Pulmonary artery endothelial cell (primary cell): Measurements from ENCODE around the gene SNU13. TPM values are rescaled to one million over a fixed set of nuclear protein-coding genes. Genes with fewer than 3 reads are reported as not detected.
"Not testable (repeated sequence)": the region's sequence is repeated elsewhere in the genome, so short reads cannot be mapped to it uniquely, and the experiment has no call there.

ENCODE experiments used
- DNase-seq: peaks from one replicate; pipeline ENCODE4 v3.0.0-alpha.2; 2011; ENCODE audit warnings: low read depth, low spot score
- total RNA-seq: library from RNA; depleted of rRNA; stranded (reverse); fragments of >200 nt; gene quantifications from 2 replicates; pipeline ENCODE4 v1.2.3, GENCODE V29; 2014

Gene SNU13
- total RNA-seq, 1 donor from 2014 or later = 113 TPM

GRCh38 chr22:41682033-41682807 lies 6.4 kb downstream of the SNU13 start:
- peak; percentile 53 for DNase-seq

DNA sequence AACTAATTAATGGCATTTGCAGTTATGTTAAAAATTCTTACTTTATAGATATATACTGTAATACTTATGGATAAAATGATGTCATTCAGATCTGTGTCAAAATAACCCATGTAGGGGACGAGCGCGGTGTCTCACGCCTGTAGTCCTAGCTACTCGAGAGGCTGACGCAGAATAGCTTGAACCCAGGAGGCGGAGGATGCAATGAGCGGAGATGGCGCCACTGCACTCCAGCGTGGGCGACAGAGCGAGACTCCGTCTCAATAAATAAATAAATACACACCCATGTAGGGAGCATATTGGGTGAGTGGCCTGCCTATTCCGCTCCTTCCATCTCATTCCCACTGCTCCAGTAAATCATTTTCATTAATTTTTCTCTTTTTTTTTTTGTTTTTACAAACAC lies 7.1 kb downstream of the SNU13 start:
- no peak for DNase-seq

GRCh38 chr22:41676134-41676533 lies 12.5 kb downstream of the SNU13 start:
- no peak for DNase-seq

- no peak for DNase-seq
Observed at GRCh38 chr22:41674846-41675340, 13.8 kb downstream of the SNU13 start.

DNA sequence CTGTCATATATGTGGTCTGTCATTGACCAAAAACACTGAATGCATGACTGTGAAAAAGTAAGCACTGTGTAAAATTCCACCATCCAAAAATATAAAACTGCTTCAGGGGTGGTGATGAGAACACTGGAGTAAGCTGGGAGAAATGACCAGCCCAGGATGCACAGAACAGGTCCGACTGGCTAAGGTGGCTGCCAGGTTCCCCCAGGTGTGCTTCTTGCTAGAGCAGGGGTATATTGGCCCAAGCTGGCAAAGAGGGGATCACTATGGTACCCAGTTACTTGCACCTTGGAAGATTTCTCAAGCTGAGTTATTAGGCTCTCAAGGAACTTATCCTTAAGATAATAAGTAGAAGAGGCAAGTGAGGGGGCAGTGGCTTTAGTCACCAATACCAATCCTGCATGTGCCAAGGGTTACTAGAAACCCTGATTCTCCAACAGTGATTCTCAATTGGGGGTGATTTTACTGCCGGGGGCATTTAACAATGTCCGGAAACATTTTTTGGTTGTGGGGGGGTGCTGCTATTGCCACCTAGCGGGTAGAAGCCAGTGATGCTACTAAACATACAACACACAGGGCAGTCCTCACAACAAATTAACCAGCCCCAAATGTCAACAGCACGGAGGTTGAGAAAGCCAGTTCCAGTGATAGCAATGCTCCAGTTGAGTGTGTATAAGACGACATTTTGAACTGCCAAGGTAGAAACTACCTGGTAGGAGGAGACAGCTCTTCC lies 15.7 kb downstream of the SNU13 start:
- no peak for DNase-seq

DNA sequence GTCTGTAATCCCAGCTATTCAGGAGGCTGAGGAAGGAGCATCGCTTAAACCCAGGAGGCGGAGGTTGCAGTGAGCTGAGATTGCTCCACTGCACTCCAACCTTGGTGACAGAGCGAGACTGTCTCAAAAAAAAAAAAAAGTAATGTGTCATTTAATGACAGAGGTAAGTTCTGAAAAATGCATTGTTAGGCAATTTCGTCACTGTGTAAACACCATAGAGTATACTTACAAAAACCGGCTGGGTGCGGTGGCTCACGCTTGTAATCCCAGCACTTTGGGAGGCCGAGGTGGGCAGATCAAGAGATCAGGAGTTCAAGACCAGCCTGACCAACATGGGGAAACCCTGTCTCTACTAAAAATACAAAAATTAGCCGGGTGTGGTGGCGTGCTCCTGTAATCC lies 16.6 kb downstream of the SNU13 start:
- not testable (repeated sequence) for DNase-seq

DNA sequence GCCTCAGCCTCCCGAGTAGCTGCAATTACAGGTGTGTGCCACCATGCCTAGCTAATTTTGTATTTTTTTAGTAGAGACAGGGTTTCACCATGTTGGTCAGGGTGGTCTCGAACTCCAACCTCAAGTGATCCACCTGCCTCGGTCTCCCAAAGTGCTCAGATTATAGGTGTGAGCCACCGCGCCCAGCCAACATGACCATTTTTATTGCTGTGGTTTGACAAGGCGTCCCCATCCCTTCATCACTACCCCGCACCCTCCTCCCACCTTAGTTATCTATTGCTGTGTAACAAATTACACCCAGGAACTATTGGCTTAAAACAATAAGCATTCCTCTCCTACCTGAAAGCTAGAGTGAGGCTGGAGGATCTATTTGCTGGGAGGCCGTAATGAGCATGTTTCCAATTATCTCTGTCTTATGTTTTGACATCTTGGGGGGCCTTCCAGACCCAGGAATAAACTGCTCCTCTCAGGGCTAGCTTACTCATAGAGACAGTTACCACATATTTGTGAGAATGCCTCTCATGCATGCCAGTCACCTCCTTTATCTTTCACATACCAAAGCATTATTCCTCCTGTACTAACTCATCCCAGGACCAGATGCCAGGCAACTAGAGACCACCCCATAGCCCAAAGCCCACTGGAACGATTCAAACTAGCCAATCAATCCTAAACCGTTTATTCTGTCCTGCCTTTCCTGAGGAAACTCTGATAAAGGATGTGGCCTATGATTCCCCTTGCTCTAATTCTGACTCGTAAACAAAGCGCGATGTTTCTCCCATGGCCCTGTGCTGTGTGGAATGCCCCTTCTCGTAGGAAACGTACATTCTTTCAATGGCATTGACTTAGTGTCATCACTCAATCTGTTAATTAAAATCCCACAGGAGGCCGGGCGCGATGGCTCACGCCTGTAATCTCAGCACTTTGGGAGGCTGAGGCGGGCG lies 19.4 kb downstream of the SNU13 start:
- no peak for DNase-seq

DNA sequence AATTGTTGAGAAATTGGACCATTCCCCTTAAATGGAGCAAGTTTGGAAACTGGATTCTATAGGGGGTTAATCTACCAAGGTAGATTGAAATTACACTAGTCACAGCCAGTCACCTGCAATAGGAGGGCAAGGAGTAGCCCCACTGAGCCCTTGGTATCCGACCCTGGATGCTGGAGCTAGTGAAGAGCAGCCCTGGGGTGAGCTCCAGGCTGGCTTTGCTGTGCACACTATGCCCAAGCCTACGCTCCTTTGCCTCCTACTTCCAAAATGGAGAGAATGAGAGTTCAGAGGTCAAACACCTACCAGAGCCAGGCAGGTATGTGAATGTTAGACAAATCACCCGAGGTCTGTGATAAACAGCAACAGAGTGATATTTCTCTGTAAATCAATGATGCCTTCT lies 23.7 kb downstream of the SNU13 start:
- DNase-seq = no peak

- no peak for DNase-seq
Observed at GRCh38 chr22:41664490-41664889, 24.2 kb downstream of the SNU13 start.

DNA sequence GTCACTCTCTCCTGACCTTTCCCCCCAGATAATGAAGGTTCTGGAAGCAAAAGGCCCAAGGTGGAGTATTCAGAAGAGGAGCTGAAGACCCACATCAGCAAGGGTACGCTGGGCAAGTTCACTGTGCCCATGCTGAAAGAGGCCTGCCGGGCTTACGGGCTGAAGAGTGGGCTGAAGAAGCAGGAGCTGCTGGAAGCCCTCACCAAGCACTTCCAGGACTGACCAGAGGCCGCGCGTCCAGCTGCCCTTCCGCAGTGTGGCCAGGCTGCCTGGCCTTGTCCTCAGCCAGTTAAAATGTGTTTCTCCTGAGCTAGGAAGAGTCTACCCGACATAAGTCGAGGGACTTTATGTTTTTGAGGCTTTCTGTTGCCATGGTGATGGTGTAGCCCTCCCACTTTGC lies 25.1 kb downstream of the SNU13 start:
- DNase-seq = not testable (repeated sequence)

DNA sequence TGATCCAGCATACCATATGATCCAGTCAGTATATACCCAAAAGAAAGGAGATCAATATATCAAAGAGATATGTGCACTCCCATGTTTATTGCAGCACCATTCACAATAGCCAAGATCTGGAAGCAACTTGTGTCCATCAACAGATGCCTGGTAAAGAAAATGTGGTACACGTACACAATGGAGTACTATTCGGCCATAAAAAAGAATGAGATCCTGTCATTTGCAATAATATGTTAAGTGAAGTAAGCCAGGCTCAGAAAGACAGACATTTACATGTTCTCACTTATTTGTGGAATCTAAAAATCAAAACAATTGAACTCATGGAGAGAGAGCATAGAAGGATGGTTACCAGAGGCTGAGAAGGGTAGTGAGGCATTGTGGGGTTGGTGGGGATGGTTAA lies 27.0 kb downstream of the SNU13 start:
- DNase-seq = no peak

DNA sequence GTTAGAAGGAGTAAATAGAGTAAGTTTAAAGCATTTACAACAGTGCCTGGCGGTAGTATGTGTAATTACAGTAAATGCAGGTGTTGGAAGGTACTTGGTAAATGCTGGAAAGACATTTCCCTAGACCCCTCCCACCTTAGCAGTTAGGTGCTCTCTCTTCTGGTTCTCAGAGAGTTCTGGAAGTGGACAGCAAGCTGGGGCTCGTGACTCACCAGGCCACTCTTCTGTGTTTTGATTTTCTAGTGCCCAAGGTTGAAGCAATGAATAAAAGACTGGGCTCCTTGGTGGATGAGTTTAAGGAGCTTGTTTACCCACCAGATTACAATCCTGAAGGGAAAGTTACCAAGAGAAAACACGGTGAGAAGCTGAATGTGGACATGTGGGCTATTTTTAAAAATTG lies 27.6 kb downstream of the SNU13 start:
- DNase-seq = no peak

GRCh38 chr22:41660416-41660815 lies 28.3 kb downstream of the SNU13 start:
- DNase-seq = no peak

- DNase-seq = no peak
Observed at GRCh38 chr22:41659941-41660340, 28.7 kb downstream of the SNU13 start.

DNA sequence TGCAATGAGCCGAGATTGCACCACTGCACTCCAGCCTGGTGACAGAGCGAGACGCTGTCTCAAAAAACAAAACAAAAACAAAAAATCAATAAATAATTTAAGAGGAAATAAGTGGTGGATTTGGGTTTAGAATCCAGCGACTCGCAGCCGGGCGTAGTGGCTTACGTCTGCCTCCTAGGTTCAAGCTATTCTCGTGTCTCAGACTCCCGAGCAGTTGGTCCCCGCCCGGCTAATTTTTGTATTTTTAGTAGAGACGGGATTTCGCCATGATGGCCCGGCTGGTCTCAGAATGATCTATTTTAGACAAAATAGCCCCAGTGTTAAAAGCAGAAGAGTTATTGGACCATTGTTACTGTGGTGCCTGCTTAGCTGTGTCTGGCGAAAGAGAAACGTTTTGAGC lies 29.8 kb downstream of the SNU13 start:
- DNase-seq = no peak

DNA sequence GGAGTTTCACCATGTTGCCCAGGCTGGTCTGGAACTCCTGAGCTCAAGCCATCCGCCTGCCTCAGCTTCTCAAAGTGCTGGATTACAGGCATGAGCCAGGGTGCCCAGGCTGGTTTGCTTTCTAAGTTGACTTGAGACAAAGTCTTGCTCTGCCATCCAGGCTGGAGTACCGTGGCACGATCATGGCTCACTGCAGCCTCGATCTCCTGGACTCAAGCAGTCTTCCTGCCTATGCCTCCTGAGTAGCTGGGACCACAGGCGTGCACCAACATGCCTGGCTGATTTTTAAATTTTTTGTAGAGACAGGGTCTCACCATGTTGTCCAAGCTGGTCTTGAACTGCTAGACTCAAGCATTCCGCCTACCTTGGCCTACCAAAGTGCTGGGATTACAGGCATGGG lies 31.0 kb downstream of the SNU13 start:
- DNase-seq = no peak

DNA sequence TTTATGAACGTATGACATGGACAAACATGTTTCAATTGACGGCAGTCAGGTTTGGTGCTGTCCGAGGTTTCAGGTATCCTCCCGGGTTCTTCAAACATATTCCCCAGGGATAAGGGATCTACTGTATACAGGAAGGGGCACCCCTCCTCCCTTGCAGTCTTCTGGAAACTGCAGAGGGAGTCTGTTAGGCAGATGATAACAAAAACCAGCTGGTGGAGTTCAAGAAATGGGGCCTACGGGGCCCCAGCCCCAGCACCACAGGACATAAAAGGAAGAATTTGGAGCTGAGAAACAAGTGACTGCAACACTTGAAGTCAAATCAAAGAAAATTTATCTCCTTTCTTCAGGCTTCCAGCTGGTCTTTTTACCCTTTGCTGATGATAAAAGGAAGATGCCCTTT lies 32.1 kb downstream of the SNU13 start:
- no peak for DNase-seq

DNA sequence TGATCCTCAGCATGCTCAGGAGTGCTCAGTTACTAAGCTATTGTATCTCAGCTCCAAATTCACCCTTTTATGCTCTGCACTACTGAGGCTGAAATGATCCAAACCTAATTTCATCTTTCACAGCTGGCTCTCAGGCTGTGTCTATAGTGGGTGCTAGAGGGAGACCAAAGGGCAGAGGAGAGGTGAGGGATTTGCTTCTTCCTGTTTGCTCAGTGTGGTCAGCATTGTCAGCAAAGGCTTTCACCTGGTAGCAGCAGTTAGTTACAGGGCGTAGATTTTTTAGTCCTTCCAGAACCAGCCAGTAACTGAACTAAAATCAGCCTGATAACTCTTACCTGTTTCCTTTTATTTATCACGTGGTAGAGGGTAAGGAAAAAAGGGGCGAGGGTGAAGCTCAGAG lies 34.3 kb downstream of the SNU13 start:
- DNase-seq = no peak

GRCh38 chr22:41650821-41651220 lies 37.8 kb downstream of the SNU13 start:
- no peak for DNase-seq

- no peak for DNase-seq
Observed at GRCh38 chr22:41650229-41650628, 38.4 kb downstream of the SNU13 start.

DNA sequence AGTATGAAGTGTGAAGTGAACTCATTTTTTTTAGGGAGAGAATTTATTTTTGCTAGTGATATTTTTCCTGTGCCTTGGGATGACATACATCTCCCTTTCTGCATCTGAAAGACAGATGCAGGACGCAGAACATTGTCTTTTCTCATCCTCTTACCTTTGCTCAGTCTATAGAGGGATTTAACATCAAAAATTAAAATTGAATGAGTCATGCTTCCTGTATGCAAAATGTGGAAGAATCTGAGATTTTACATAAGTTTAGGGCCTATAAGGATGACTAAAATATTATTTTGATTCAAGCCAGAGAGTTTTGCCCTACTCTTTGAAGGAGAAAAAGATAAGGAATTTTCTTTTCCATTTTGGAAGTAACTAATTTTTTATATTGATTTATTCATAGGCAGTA lies 40.2 kb downstream of the SNU13 start:
- no peak for DNase-seq

DNA sequence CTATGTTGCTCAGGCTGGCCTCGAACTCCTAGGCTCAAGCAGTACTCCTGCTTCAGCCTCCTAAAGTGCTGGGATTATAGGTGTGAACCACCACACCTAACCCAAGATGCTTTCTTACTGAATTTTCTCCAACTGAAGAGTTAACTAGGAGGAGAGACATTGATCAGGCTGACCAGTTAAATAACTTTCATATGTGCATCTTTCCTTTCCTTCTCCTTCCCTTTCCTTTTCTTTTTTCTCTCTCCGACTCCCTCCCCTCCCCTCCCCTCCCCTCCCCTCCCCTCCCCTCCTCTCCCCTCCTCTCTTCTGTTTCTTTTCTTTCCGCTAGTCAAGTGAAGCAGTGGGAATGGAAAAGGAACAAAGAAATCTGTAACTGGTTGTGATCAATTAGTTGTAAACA lies 40.9 kb downstream of the SNU13 start:
- no peak for DNase-seq
